Spleen (tissue), 7 donors: ENCODE measurements around the gene HOXB7.

Experiments used
- POLR2AphosphoS5 ChIP-seq, 3 donors: sonication (generic); formaldehyde crosslinking; IDR thresholded peaks; one replicate each; pipeline ENCODE4 v1.5.1; 2017; ENCODE audit warnings: antibody characterized with exemption in 3 of 3
- TF ChIP-seq, protein P1 (sequence below), 11 experiments: fragments of 200-600 bp in 7 of 11; fragments of 450-650 bp in 4 of 11; sonication (generic) in 4 of 11; IDR thresholded peaks in 8 of 11; conservative IDR thresholded peaks in 3 of 11; 1 replicate in 7 of 11; 2 replicates in 4 of 11; pipeline versions ENCODE4 v1.4.0 to v1.8.0; 2016 to 2021; ENCODE audit warnings: antibody characterized with exemption in 11 of 11, inconsistent platforms in 4 of 11, mild to moderate bottlenecking in 1 of 11
- donor health status: DM: no; HTN: no; CAD: no; lungs with moderate emphysema.
- donor health status: DM: no; HTN: no; CAD: no.
- donor health status: DM: no; HTN: no; CAD: no.

- TF ChIP-seq, protein P1, sequence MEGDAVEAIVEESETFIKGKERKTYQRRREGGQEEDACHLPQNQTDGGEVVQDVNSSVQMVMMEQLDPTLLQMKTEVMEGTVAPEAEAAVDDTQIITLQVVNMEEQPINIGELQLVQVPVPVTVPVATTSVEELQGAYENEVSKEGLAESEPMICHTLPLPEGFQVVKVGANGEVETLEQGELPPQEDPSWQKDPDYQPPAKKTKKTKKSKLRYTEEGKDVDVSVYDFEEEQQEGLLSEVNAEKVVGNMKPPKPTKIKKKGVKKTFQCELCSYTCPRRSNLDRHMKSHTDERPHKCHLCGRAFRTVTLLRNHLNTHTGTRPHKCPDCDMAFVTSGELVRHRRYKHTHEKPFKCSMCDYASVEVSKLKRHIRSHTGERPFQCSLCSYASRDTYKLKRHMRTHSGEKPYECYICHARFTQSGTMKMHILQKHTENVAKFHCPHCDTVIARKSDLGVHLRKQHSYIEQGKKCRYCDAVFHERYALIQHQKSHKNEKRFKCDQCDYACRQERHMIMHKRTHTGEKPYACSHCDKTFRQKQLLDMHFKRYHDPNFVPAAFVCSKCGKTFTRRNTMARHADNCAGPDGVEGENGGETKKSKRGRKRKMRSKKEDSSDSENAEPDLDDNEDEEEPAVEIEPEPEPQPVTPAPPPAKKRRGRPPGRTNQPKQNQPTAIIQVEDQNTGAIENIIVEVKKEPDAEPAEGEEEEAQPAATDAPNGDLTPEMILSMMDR (IDR thresholded peaks at IDR 0.05 in 8 of 11, conservative IDR thresholded peaks at IDR 0.05 in 3 of 11) = no peak
- TF ChIP-seq POLR2AphosphoS5 (IDR thresholded peaks at IDR 0.05) = no peak
These were observed 12.0 kb upstream of the HOXB7 start for GRCh38 chr17:48622857-48623256.
